NCI-H146 treated with DMSO at 0.1 percent for 48 hours (cell line): ENCODE data around the gene ITIH5.

ENCODE experiments used
- DNase-seq: peaks from one replicate; lab custom pipeline; 2025; ENCODE audit not compliant: unreplicated experiment; lab: John Stamatoyannopoulos, UW

ITIH5 gene

DNA sequence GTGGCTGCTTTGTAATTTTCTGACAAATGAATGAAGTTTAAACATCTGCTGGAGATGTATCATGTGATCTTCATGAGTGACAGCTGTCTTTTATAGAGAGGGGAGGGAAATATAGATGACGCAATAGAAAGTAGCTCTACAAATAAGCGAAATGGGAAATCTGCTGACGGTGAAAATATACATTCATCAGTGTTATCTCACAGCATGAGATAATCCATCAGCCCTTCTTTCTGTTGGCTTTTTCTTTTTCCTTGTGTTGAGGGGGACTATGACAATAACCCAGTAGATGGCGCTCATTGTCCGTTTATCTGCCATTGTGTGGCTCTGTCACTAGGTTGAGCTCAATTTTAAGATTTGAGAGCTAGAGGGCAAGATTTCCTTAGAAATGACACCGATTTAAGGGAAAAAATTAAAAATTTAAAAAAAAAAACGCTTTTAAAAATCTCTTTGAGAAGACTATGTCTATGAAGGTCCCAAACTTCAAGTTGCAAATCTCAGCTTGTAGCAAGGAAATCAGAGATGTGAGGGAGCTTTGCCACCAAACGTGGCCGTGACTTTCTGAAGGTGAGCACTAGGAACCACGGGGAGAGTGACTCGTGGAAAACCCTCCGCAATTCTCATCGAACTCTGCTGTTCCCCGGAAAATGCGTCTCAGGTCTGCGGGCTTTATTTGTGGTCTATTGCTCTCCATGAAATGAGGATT, 141.3 kb downstream of the ITIH5 start:
- peak; percentile 51 for DNase-seq

DNA sequence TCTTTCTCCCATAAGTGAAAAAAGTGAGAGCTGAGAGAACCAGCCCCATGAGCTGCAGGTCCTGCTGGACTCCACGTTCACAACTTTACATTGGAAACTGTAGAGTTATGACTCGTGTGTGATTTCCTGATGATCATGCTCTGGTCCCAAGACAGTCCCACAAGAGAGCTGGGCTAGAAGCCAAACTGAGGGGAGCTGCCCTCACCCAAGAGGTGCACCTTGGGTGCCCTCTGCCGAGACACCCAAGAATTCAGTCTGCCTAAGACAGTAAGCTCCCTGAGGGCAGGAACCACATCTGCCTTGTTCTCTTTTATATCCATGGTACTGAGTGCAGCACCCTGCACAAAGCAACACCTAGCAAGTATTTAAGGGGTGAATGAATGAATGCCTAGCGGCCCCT, 143.1 kb downstream of the ITIH5 start:
- no peak for DNase-seq

DNA sequence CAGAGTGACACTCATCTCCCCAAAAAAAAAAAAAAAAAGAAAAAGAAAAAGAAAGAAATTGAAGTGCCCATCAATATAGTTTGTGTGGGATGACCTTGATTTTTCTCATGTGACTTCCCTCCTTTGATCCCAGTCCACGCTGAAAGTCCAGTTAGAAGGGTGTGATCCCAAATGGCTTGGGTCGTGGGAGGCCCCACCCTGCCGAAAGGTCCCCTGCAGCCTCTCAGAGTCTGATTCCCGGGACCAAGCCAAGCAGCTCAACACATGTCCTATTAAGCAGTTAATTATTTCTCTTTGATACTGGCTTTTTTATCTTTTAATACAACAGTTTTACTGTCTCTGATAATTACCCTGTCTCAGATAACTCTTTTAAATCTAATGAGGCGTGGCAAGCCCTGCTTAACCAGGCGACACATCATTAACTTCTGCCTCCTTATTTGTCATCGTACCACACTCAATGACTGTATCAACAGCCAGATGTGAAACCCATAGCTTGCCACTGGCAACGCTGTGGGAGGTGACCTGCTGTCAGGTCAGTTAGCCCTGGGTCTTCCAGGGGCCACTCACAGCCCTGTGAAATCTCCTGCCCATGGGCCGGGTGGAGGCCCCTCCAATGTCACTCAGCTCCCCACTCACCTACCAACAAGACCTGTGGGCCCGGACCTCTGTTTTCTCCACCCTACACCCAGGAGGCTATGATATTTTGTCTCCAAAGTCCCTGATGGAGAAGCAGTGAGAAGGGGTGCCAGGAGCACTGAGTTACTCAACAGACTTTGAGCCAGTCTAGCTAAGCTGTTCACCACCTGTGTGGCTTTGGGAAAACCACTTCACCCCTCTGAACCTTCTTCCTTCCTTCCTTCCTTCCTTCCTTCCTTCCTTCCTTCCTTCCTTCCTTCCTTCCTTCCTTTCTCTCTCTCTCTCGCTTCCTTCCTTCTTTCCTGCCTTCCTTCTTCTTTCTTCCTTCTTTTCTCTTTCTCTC, 146.0 kb downstream of the ITIH5 start:
- no peak for DNase-seq

DNA sequence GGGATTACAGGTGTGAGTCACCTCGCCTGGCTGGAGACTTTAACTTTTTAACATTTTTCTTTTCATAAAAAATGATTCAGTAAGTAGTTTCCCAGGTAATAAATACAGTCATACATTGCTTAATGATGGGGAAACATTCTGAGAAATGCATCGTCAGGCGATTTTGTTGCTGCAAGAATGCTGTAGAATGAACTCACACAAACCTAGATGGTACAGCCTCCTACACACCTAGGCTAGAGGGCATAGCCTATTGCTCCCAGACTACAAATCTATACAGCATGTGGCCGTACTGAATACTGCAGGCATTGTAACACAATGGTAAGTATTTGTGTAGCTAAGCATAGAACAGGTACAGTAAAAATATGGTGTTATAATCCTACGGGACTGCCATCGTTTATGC, 147.4 kb downstream of the ITIH5 start:
- DNase-seq = no peak

DNA sequence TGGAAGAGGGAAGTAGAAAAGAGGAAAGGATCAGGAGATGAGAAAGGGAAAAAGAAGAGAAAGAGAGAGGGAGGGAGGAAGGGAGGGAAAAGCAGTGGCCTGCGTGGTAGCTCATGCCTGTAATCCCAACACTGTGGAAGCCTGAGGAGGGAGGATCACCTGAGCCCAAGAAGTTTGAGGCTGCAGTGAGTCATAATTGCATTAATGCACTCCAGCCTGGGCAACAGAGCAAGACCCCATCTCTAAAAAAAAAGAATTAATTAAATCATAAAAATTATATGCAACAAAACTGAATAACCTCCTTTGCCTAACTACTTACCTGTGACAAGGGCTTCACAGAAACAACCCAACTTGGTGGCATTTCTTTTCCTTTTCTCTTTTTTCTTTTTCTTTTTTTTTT, 148.1 kb downstream of the ITIH5 start:
- DNase-seq = no peak

DNA sequence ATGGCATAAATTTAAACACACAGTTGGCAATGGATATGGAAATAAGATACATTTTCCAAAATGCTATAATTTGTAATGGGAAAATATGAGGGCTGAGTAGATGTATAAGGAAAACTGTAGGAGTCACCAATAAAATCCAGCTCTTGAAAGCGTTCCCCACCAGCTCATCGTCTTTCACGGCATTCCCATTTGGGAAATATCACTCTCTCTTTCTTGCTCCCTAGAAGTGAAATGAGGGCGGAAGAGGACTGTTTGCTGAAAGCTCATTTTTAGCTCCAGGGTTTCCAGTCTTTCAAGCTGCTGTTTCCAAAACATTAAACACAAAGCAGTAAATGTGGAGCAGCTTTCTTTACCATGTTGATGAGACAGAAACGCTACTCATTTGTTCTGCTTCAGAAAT, 151.3 kb downstream of the ITIH5 start:
- DNase-seq = no peak

DNA sequence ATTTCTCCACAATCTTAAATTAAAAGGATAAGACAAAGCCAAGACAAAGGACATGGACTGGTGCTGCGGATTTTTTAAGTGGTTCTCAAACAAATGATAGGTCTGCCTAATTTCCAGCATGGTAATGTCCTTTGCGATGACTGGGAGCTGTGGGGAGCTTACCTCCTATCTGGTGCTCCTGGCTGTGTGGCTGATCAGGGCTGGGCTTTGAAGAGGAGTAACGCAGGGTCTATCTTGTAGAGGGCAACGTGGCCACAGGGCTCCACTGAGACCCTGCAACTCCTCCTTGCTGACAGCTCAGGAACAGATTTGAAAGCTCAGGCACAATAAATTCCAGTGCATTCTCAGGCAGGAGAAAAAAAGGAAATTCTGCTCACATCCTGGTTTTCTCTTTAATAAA, 152.8 kb downstream of the ITIH5 start:
- DNase-seq = no peak

DNA sequence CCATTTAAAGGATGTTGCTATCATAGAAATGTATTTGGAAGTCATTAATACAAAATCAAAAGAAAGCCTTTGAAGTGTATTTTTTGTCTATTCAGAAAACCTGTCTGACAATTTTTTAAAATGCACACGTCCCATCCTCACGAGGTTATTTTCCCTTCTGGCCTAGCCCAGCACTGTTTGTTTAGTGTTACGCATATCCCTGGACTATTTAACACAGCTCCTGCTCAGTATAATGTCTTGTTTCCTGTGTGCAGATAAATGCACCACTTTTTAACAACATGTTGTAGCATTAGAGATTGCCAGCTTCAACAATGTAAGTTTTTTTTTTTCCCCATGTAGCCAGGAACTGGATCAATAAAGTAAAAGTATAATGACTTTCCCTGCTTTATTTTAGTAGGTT, 153.3 kb downstream of the ITIH5 start:
- no peak for DNase-seq

DNA sequence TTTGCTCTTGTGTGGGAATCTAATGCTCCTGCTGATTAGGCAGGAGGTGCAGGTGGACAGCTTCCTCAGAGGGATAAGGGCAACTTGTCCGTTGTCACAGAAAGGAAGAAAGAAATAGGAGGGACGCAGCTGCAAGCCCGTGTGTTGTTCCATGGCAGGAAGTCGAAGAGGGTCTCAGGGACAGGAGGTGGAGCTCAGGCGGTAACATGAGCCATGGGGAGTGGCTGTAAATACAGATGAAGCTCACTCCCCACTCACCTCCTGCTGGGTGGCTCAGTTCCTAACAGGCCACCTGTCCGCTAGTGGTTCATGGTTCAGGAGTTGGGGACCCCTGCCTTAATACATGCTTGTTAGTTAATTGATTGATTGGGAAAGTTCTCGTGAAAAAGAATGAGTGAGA, 154.3 kb downstream of the ITIH5 start:
- DNase-seq = no peak

DNA sequence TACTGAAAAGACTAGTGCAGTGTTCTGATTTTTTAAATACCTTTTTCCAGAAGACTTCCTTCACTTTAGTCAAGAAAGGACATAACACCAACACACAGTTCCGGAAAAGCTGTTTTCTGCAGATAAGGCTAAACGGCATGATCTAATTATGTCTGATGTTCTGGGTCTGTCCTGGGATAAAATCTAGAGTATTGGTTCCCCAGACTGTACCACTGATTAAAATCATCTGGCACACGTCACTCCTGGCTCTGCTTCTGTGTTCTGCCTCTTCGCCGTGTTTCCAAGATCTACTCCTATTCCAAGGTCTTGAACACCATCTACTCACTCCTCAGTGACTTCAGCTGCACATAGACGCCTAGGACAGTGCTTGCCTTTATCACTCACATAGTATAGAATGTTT, 155.2 kb downstream of the ITIH5 start:
- DNase-seq = no peak
